Measurements from ENCODE around the gene ADGRE2. TPM values are rescaled to one million over a fixed set of nuclear protein-coding genes. Genes with fewer than 3 reads are reported as not detected.
"Not testable (repeated sequence)": the region's sequence is repeated elsewhere in the genome, so short reads cannot be mapped to it uniquely, and the experiment has no call there.

Gene ADGRE2
- total RNA-seq, result under 1 TPM; 0.42 to 0.69 TPM

- POLR2A ChIA-PET, CTCF ChIA-PET: not testable (repeated sequence)
Measured at GRCh38 chr19:14778110-14778845, at the start of gene ADGRE2. Gene ADGRE2, minus strand, starts transcription at chr19:14778560. Its CDS starts 1,804 bp downstream, at chr19:14776756.

GRCh38 chr19:14826006-14826405 lies 47.6 kb upstream of the ADGRE2 start:
- ChIA-PET CTCF (no interaction called here), POLR2A (no interaction called here)

GRCh38 chr19:14821937-14822336 lies 43.6 kb upstream of the ADGRE2 start:
- CTCF ChIA-PET, result no interaction called here
- POLR2A ChIA-PET, result no interaction called here

- POLR2A ChIA-PET, result no interaction called here
Measured at GRCh38 chr19:14818588-14818987, 40.2 kb upstream of the ADGRE2 start.

GRCh38 chr19:14817052-14817451 lies 38.7 kb upstream of the ADGRE2 start:
- CTCF ChIA-PET, result no interaction called here
- POLR2A ChIA-PET, result no interaction called here

More at GRCh38 chr19:14818588-14818987, 40.2 kb upstream of the ADGRE2 start:
- CTCF ChIA-PET, result no interaction called here

GRCh38 chr19:14814982-14815652 lies 36.8 kb upstream of the ADGRE2 start:
- POLR2A ChIA-PET, result no interaction called here
- CTCF ChIA-PET, result no interaction called here

GRCh38 chr19:14809272-14810057 lies 31.1 kb upstream of the ADGRE2 start:
- POLR2A ChIA-PET, result interaction anchor here (0.7 kb wide), 1 partner anchor 1685 kb away, joined by 4 read pairs; no protein-coding TSS in a partner anchor
- CTCF ChIA-PET, result interaction anchor here (0.6 kb wide), 1 partner anchor 585 kb away, joined by 5 read pairs; no protein-coding TSS in a partner anchor

- CTCF ChIA-PET, result no interaction called here
- POLR2A ChIA-PET, result no interaction called here
Measured at GRCh38 chr19:14804765-14805164, 26.4 kb upstream of the ADGRE2 start.

GRCh38 chr19:14798760-14799159 lies 20.4 kb upstream of the ADGRE2 start:
- POLR2A ChIA-PET, result no interaction called here
- CTCF ChIA-PET, result no interaction called here

GRCh38 chr19:14796021-14796420 lies 17.7 kb upstream of the ADGRE2 start:
- CTCF ChIA-PET, result no interaction called here
- POLR2A ChIA-PET, result no interaction called here

GRCh38 chr19:14795078-14795721 lies 16.8 kb upstream of the ADGRE2 start:
- ChIA-PET POLR2A (no interaction called here), CTCF (no interaction called here)

GRCh38 chr19:14792250-14792649 lies 13.9 kb upstream of the ADGRE2 start:
- POLR2A ChIA-PET, result not testable (repeated sequence)
- CTCF ChIA-PET, result interaction anchor here (1.6 kb wide), 1 partner anchor 10 kb away, joined by 3 read pairs; no protein-coding TSS in a partner anchor

GRCh38 chr19:14786421-14786851 lies 8.1 kb upstream of the ADGRE2 start:
- CTCF ChIA-PET, result interaction anchor here (0.6 to 1.2 kb wide), 3 partner anchors 10 to 426 kb away, joined by 3 read pairs; no protein-coding TSS in a partner anchor
- POLR2A ChIA-PET, result no interaction called here

- ChIA-PET POLR2A (interaction anchor here (0.6 kb wide), 1 partner anchor 8 kb away, joined by 6 read pairs; no protein-coding TSS in a partner anchor), CTCF (interaction anchor here (0.6 kb wide), 1 partner anchor 110 kb away, joined by 3 read pairs; no protein-coding TSS in a partner anchor)
Measured at GRCh38 chr19:14785102-14785793, 6.9 kb upstream of the ADGRE2 start.

GRCh38 chr19:14784730-14785101 lies 6.4 kb upstream of the ADGRE2 start:
- ChIA-PET POLR2A (interaction anchor here (0.6 kb wide), 1 partner anchor 9 kb away, joined by 6 read pairs; no protein-coding TSS in a partner anchor), CTCF (interaction anchor here (0.6 kb wide), 1 partner anchor 109 kb away, joined by 3 read pairs; no protein-coding TSS in a partner anchor)

- POLR2A ChIA-PET, CTCF ChIA-PET: not testable (repeated sequence)
Measured at GRCh38 chr19:14783410-14783998, 5.1 kb upstream of the ADGRE2 start.

GRCh38 chr19:14782626-14783409 lies 4.5 kb upstream of the ADGRE2 start:
- CTCF ChIA-PET, result no interaction called here
- POLR2A ChIA-PET, result no interaction called here

Measured in activated CD8-positive, alpha-beta memory T cell treated with anti-CD3 and anti-CD28 coated beads for 36 hours (primary cell).